ENCODE measurements around the gene AKAP17A. TPM values are rescaled to one million over a fixed set of nuclear protein-coding genes. Genes with fewer than 3 reads are reported as not detected.

The AKAP17A gene
- total RNA-seq, 6 donors from 2014 or later: 40.9 to 193 (median 52.4) TPM

- 93 to 97% methylated on average over 26 to 35 of the region's 52 CpGs for WGBS, 2 donors
- DNase-seq (no peak), ATAC-seq (ENCODE audit: low FRiP score in 2 of 2) (peak in 1 of 2 donors; percentile 20)
- peaks cover 0 to 8% (median 0%) of the 10 kb centered on the region in 4 donors for H3K9me3 ChIP-seq
- no peaks in the 10 kb centered on the region for H3K4me1 ChIP-seq
- H3K4me3 ChIP-seq: no peak overlapping the region
- H3K36me3 ChIP-seq: peaks cover 57 to 90% (median 78%) of the 10 kb centered on the region in 4 donors
- no peaks in the 10 kb centered on the region for H3K27me3 ChIP-seq
- no peak overlapping the region for H3K27ac ChIP-seq
- TF ChIP-seq EP300 (IDR thresholded peaks at IDR 0.05): no peak
- TF ChIP-seq CTCF (IDR thresholded peaks at IDR 0.05): no peak
- TF ChIP-seq POLR2AphosphoS5 (IDR thresholded peaks at IDR 0.05): no peak
- no peak for TF ChIP-seq POLR2A (IDR thresholded peaks at IDR 0.05)
These were observed 9.1 kb downstream of the AKAP17A start for GRCh38 chrX:1600406-1601050.

- peaks cover 50 to 84% (median 71%) of the 10 kb centered on the region in 4 donors for H3K36me3 ChIP-seq
- 94 to 98% methylated on average over 21 to 43 of the region's 58 CpGs for WGBS, 2 donors
These were observed 9.8 kb downstream of the AKAP17A start for GRCh38 chrX:1601051-1601767.

GRCh38 chrX:1601768-1602085 lies 10.3 kb downstream of the AKAP17A start:
- ATAC-seq (ENCODE audit: low FRiP score in 2 of 2) (no peak), DNase-seq (no peak)
- no peak overlapping the region for H3K27ac ChIP-seq
- WGBS, 2 donors: 90 to 96% methylated on average over 15 of the region's 15 CpGs
- H3K27me3 ChIP-seq: no peaks in the 10 kb centered on the region
- no peak overlapping the region for H3K4me3 ChIP-seq
- peaks cover 49 to 81% (median 68%) of the 10 kb centered on the region in 4 donors for H3K36me3 ChIP-seq
- peaks cover 0 to 8% (median 0%) of the 10 kb centered on the region in 4 donors for H3K9me3 ChIP-seq
- TF ChIP-seq POLR2A (IDR thresholded peaks at IDR 0.05) (no peak), POLR2AphosphoS5 (IDR thresholded peaks at IDR 0.05) (no peak), EP300 (IDR thresholded peaks at IDR 0.05) (no peak), CTCF (IDR thresholded peaks at IDR 0.05) (no peak)
- no peaks in the 10 kb centered on the region for H3K4me1 ChIP-seq

More at GRCh38 chrX:1601051-1601767, 9.8 kb downstream of the AKAP17A start:
- Histone ChIP-seq H3K27ac (no peak overlapping the region), H3K27me3 (no peaks in the 10 kb centered on the region), H3K4me1 (no peaks in the 10 kb centered on the region), H3K9me3 (peaks cover 0 to 8% (median 0%) of the 10 kb centered on the region in 4 donors), H3K4me3 (no peak overlapping the region)
- DNase-seq (no peak), ATAC-seq (ENCODE audit: low FRiP score in 2 of 2) (no peak)
- TF ChIP-seq CTCF (IDR thresholded peaks at IDR 0.05): no peak

GRCh38 chrX:1602299-1602698 lies 10.9 kb downstream of the AKAP17A start:
- TF ChIP-seq POLR2AphosphoS5 (IDR thresholded peaks at IDR 0.05) (no peak), CTCF (IDR thresholded peaks at IDR 0.05) (no peak), EP300 (IDR thresholded peaks at IDR 0.05) (no peak), POLR2A (IDR thresholded peaks at IDR 0.05) (no peak)

More at GRCh38 chrX:1602299-1602698, 10.9 kb downstream of the AKAP17A start:
- H3K9me3 ChIP-seq: peaks cover 0 to 8% (median 0%) of the 10 kb centered on the region in 4 donors
- no peak overlapping the region for H3K27ac ChIP-seq
- DNase-seq: no peak
- H3K4me3 ChIP-seq: no peak overlapping the region
- no peaks in the 10 kb centered on the region for H3K4me1 ChIP-seq
- 96 to 98% methylated on average over 12 of the region's 12 CpGs for WGBS, 2 donors
- peaks cover 44 to 75% (median 63%) of the 10 kb centered on the region in 4 donors for H3K36me3 ChIP-seq
- H3K27me3 ChIP-seq: no peaks in the 10 kb centered on the region
- no peak for ATAC-seq (ENCODE audit: low FRiP score in 2 of 2)
